ES-I3 (cell line): ENCODE data around the gene ZKSCAN8.
A peak's percentile ranks its signal among the peaks of the same experiment; 100 is the strongest.

Experiments used
- H3K36me3 ChIP-seq: 2 replicates; pipeline ENCODE4 v1.6.1; 2013; ENCODE audit warnings: mild to moderate bottlenecking, low read length, control low read depth, moderate library complexity; ENCODE audit not compliant: insufficient read depth
- H3K4me1 ChIP-seq: 2 replicates; pipeline ENCODE4 v1.6.1; 2013; ENCODE audit warnings: mild to moderate bottlenecking, control low read depth, low read length; ENCODE audit not compliant: insufficient read depth
- H3K9ac ChIP-seq: 2 replicates; pipeline ENCODE4 v1.6.1; 2013; ENCODE audit warnings: low read depth, mild to moderate bottlenecking, low read length, moderate library complexity
- H3K9me3 ChIP-seq: 2 replicates; pipeline ENCODE4 v1.6.1; 2013; ENCODE audit warnings: mild to moderate bottlenecking, low read length, moderate library complexity; ENCODE audit not compliant: control insufficient read depth, insufficient read depth

Gene ZKSCAN8

DNA sequence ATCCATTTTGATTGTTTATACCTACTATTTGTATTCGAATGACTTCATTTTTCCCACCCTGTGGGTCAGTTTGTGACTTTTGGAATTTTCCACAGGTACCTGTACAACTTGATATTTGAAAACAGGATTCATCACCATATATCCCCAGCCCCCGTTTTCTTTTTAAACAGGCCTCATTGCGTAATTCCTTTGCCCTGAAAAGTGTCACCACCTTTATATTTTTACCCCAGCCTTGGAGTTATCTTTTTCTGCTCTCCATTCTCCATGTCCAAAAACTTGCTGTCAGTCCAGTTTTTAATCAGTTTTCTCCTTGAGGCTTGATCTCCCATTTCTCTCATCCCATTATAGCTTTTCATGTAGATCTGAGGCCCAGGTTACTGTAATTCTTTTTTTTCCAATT is 16.6 kb downstream of the ZKSCAN8 start:
- H3K36me3 ChIP-seq = peaks cover 9% of the 10 kb centered on the region; the same call in 1 of the 2 replicates
- no peak overlapping the region for H3K9ac ChIP-seq
- H3K9me3 ChIP-seq = no peaks in the 10 kb centered on the region
- 0 out of 2 replicates have a peak, but pooled peaks cover 5% of the 10 kb centered on the region for H3K4me1 ChIP-seq

DNA sequence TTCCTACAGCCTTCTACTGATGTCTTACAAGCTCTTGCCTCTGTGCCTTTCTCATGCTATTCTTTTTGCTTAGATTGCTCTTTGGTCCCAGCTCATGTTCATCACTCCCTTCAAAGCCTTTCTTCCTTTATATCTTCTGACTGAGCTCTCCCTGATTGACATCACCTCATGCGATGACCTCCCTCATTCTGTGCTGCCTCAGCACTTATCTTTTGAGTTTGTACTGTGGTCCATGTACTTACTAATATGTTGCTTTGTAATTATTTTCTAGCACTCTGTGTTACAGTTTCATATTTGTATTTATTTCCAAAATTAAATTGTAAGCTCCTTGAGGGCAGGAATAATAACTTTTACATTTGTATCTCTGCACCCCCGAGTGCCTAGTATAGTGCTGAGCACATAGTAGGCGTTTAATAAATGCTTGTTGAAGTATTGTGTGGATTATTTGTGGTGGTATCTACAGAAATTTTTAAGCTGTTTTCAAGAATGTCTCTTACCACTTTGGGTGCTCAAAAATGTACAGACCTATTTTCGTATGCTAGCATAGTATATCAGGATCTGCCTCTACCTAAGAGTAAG is 17.4 kb downstream of the ZKSCAN8 start:
- Histone ChIP-seq H3K9me3 (no peaks in the 10 kb centered on the region), H3K36me3 (peaks cover 1% of the 10 kb centered on the region; the same call in 1 of the 2 replicates), H3K9ac (no peak overlapping the region), H3K4me1 (0 out of 2 replicates have a peak, but pooled peaks cover 5% of the 10 kb centered on the region)

DNA sequence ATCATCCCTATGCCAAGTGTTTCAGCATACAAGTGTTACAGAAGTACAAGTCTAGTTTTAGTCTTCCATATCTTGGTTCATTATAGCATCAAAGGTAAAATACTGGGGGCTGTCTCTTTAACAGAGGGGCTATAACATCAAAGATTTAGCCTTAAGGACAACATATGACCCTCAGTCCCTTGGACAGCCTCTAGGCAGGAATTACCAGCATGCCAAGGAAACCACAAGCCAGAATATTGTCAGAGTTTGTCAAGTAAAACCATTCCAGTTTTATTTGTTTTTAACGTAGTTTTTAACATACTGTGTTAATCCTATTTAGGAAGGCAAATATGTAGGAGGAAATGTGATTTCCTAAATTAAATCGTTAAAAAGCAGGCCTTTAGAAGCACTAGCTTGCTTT is 18.6 kb downstream of the ZKSCAN8 start:
- Histone ChIP-seq H3K36me3 (no peaks in the 10 kb centered on the region), H3K9ac (no peak overlapping the region), H3K9me3 (no peaks in the 10 kb centered on the region), H3K4me1 (0 out of 2 replicates have a peak, but pooled peaks cover 5% of the 10 kb centered on the region)

DNA sequence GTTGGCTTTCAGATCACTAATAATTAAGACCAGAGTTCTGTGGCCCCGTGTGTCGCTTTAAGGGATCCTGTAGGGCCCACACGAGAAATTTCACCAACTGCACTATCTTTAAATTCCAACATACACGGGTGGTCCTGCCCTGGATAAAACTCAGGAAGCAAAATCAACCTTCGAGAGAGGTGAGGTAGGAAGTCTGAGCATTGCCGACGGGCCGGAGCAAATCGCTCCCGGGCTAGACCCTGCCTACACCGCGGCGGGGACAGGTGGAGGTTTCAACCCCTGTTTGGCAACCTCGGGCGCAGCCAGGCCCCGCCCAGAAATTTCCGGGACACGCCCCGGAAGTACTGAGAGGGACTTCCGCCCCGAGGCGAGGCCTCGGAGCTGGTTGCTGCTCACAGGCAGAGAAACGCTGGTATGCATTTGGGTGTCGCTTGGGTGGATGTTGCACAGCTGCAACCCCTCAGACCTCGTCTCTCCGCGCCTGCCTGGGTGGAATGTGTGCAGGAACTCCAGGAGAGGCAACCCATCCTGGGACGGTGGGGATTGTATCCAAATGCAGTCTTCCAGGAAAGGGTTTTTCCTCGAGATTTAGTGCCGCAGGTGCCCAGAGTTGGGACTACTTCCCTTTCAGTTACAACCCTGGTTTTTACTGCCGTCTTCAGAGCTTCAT is 19.9 kb downstream of the ZKSCAN8 start:
- Histone ChIP-seq H3K4me1 (0 out of 2 replicates have a peak, but pooled peaks cover 5% of the 10 kb centered on the region), H3K9me3 (no peaks in the 10 kb centered on the region), H3K9ac (peak overlapping the region; percentile 89), H3K36me3 (no peaks in the 10 kb centered on the region)

DNA sequence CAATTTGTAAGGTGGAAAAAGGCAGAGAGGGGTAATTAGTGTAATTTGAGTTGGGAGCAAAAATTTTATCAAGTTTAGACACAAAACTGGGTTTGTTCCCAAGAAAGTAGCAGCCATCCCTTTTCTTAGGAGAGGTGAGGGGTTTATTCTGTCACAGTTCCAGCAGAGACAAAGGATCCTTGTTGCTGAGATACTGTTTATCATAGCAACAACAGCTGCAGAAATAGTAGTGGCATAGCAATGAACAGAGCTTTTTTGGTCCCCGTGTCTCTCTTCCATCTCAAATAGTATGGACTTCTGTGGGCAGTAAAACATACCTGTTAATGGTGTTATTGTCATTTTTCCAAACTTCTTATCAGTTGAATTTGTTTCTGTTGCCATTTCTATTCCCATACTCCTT is 23.9 kb downstream of the ZKSCAN8 start:
- Histone ChIP-seq H3K4me1 (0 out of 2 replicates have a peak, but pooled peaks cover 5% of the 10 kb centered on the region), H3K9ac (no peak overlapping the region), H3K36me3 (no peaks in the 10 kb centered on the region), H3K9me3 (no peaks in the 10 kb centered on the region)

DNA sequence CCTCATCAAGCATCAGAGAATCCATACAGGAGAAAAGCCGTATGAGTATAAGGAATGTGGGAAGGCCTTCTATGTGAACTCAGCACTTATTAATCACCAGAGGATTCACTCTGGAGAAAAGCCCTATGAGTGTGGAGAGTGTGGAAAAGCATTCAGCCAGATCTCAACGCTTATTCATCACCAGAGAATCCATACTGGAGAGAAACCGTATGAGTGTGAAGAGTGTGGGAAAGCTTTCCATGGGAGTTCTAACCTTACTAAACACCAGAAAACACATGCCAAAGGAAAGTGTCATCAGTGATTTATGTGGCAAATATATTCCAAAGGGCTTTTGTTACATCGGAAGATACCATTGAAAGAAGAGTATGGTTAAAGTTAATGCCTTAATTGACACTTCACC is 25.4 kb downstream of the ZKSCAN8 start:
- 0 out of 2 replicates have a peak, but pooled peaks cover 3% of the 10 kb centered on the region for H3K4me1 ChIP-seq
- H3K9me3 ChIP-seq = no peaks in the 10 kb centered on the region
- no peak overlapping the region for H3K9ac ChIP-seq
- no peaks in the 10 kb centered on the region for H3K36me3 ChIP-seq

DNA sequence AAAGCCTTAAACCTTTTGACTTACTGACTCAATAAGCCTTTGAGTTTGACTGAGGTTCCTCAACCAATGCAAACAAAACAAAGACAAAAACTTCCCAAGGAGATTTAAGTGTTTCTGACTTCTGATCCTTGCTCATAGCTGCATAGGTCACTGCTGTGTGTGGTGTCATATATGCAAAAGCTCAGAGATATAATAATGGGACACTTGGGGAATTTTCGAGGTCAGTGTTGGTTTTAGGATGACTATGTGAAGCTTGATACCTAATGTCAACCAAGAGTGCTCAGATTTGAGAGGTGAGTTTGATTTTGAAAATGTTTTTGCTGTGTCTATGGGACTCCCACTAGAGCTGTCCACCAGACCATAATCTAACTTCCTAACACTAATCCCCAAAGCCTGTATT is 26.2 kb downstream of the ZKSCAN8 start:
- Histone ChIP-seq H3K4me1 (no peaks in the 10 kb centered on the region), H3K36me3 (no peaks in the 10 kb centered on the region), H3K9ac (no peak overlapping the region), H3K9me3 (no peaks in the 10 kb centered on the region)

DNA sequence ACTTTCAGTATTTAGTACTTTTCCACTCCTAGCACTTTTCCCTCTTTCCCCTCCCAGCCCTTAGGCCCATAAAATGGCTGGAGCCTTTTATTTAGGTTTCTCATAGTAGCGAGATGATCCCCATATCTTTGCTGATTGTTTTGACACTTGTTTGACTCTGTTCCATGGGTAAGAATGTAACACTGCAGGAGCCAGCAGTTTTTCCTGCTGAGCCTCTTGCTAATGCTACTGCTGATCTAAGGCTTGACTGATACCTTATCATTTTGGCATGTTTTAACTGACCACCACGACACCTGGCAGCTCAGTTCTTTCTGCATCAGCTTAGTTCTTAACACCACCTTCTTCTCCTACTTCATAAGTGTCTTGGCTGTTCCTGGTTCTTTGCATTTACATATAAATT is 29.6 kb downstream of the ZKSCAN8 start:
- no peaks in the 10 kb centered on the region for H3K9me3 ChIP-seq
- H3K4me1 ChIP-seq = no peaks in the 10 kb centered on the region
- H3K9ac ChIP-seq = no peak overlapping the region
- H3K36me3 ChIP-seq = no peaks in the 10 kb centered on the region

DNA sequence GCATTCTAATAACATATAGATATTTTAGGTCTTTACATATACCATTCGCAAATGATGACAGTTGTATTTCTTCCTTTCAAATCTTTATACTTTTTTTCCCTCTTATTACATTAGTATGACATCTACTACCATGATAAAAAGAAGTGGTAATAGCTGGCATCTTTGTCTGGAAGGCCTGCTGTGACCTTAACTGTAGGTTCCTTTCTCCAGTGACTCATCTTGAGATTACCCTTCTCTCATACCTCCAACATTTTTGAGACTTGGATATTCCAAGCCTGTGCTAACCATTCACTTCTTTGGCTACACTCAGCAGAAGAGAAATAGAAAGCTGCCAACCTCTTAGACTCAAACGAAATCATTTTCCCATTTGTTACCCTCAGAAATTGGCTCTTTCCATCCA is 30.3 kb downstream of the ZKSCAN8 start:
- Histone ChIP-seq H3K36me3 (no peaks in the 10 kb centered on the region), H3K4me1 (no peaks in the 10 kb centered on the region), H3K9me3 (no peaks in the 10 kb centered on the region), H3K9ac (no peak overlapping the region)

DNA sequence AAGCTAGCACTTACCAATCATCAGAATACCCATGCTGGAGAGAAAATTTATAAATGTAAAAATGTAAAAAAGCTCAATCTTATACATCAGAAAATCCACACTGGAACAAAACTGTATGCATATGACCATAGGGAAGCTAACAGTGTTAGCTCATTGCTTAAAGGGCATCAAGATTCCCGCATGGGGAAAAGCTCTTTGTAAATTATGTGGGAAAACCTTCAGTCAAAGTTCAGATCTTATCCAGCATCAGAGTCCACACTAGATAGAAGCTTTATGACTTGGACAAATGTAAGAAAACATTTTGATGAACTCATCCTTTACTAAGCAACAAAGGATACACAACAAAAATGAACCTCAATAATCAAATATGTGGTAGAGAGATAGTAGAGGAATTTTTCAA is 34.7 kb downstream of the ZKSCAN8 start:
- H3K9me3 ChIP-seq = no peaks in the 10 kb centered on the region
- H3K36me3 ChIP-seq = no peaks in the 10 kb centered on the region
- H3K9ac ChIP-seq = no peak overlapping the region
- H3K4me1 ChIP-seq = no peaks in the 10 kb centered on the region

DNA sequence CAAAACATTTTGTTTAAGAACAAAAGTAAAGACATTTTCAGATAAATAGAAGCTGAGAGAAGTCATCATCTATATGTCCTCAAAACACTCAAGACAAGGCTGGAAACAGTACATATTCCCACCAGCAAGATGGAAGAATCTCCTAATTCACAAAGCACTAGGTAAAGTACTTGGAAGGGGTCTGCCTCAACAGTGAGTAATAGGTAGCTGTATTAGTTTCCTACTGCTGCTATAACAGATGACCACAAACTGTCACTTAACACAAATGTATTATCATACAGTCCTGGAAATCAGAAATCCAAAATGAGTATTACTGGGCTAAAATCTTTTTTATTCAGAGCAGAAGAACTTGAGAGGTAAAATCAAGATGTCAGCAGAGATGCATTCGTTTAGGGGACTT is 40.6 kb downstream of the ZKSCAN8 start:
- H3K4me1 ChIP-seq = no peaks in the 10 kb centered on the region
- H3K9ac ChIP-seq = no peak overlapping the region
- no peaks in the 10 kb centered on the region for H3K9me3 ChIP-seq
- H3K36me3 ChIP-seq = no peaks in the 10 kb centered on the region

DNA sequence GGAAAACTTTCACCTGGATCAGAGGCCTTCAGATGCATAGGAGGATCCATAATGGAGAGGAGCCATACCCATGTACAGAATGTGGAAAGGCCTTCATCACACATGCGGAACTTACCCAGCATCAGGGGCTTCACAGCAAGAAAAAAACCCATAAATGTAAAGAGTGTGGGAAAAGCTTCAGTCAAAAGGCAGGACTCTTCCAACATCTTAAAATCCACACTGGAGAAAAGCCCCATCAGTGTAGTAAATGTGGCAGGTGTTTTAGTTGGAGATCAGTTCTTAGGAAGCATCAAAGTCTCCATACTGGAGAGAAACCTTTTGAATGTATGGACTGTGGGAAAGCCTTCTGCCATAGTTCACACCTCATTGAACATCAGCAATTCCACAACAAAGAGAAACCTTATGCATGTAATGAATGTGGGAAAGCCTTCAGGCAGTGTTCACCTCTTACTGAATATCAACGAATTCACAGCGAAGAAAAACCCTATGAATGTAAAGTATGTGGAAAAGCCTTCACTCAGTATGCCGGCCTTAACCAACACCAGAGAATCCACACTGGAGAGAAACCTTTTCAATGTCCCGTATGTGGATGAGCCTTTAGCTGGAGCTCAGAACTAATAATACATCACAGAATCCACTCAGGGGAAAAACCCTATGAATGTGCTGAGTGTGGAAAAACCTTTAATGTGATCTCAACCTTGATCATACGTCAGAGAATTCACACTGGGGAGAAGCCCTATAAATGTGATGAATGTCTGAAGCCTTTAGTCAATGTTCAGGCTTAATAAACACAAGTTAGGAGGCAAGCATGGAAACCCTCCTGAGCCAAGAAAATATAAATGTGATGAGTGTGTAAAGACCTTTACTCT is 46.7 kb downstream of the ZKSCAN8 start:
- Histone ChIP-seq H3K9me3 (peaks cover 12% of the 10 kb centered on the region), H3K4me1 (no peaks in the 10 kb centered on the region), H3K36me3 (no peaks in the 10 kb centered on the region), H3K9ac (no peak overlapping the region)

DNA sequence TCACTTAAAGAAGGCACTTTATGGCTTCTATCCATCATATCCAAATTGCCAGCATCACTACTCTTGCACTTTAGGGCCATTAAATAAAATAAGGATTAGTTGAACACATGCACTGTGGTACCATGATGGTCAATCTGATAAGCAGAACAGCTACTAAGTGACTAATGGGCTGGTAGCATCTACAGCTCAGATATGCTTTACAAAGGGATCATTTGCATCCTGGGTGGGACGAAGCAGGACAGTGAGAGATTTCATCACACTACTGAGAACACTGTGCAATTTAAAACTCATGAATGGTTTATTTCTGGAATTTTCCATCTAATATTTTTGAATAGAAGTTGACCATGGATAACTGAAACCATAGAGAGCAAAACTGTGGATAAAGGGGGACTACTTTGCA is 58.3 kb downstream of the ZKSCAN8 start:
- Histone ChIP-seq H3K4me1 (no peaks in the 10 kb centered on the region), H3K9me3 (no peaks in the 10 kb centered on the region), H3K9ac (no peak overlapping the region), H3K36me3 (no peaks in the 10 kb centered on the region)

DNA sequence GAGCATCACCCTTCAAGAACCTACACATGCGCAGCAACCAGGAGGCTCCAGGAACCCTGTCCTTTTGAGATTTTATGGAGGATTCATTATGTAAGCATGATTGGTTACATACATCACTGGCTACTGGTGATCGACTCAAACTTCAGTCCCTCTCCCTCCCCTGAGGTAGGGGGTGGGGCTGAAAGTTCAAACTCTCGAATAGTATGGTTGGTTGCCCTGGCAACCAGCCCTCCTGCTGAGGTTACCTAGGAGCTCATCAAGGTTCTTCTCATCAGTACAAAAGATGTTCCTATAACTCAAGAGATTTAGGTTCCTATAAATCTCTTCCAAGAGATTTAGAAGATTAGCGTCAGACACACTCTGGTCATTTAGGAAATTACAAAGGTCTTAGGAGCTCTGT is 61.5 kb downstream of the ZKSCAN8 start:
- H3K36me3 ChIP-seq = no peaks in the 10 kb centered on the region
- H3K9ac ChIP-seq = no peak overlapping the region
- no peaks in the 10 kb centered on the region for H3K9me3 ChIP-seq
- H3K4me1 ChIP-seq = no peaks in the 10 kb centered on the region

DNA sequence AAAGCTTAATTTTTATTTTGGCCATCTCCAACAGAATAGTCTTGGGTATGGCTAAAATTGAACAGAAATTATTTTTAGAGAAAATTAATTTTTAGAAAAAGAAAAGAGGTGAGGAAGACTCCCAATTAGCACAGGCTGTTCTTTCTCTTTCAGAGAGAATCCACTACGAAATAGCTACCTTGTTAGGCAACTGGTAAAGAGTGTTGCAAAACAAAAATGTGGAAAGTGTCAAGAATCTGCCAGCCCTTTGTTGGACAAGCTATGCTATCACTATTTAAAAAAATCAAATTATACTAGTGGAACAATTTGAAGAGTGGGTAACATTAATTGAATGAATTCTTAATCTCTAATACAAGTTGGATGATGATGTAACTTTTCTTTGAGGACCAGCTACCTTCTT is 64.2 kb downstream of the ZKSCAN8 start:
- Histone ChIP-seq H3K9me3 (no peaks in the 10 kb centered on the region), H3K36me3 (no peaks in the 10 kb centered on the region)

More for the DNA sequence above, 64.2 kb downstream of the ZKSCAN8 start:
- Histone ChIP-seq H3K4me1 (no peaks in the 10 kb centered on the region), H3K9ac (no peak overlapping the region)
